MM.1S (cell line): Measurements from ENCODE around the gene ISYNA1.
A peak's percentile ranks its signal among the peaks of the same experiment; 100 is the strongest.

Experiments
- DNase-seq: peaks from one replicate; pipeline ENCODE4 v3.0.0-alpha.2; 2015
- H2AFZ ChIP-seq: fragments of 300-600 bp; sonication (generic); 2 replicates; pipeline ENCODE4 v1.6.0; 2016; ENCODE audit warnings: antibody characterized with exemption, low read length
- H3F3A ChIP-seq: fragments of 300-600 bp; sonication (generic); 2 replicates; pipeline ENCODE4 v1.6.1; 2016; ENCODE audit warnings: mild to moderate bottlenecking, antibody characterized with exemption, low read length, moderate library complexity, mixed read lengths; ENCODE audit not compliant: insufficient read depth
- H3K27ac ChIP-seq: fragments of 300-600 bp; sonication (generic); 2 replicates; pipeline ENCODE4 v1.5.1; 2016; ENCODE audit warnings: mild to moderate bottlenecking, low read length
- H3K27me3 ChIP-seq: fragments of 300-600 bp; sonication (generic); replicated peaks from 2 replicates; pipeline ENCODE4 v1.6.0; 2016; ENCODE audit warnings: low read length; ENCODE audit not compliant: insufficient read depth
- H3K36me3 ChIP-seq: fragments of 300-600 bp; sonication (generic); replicated peaks from 2 replicates; pipeline ENCODE4 v1.6.1; 2016; ENCODE audit warnings: mild to moderate bottlenecking, low read length, mixed read lengths; ENCODE audit not compliant: insufficient read depth
- H3K4me1 ChIP-seq: fragments of 300-600 bp; sonication (generic); 2 replicates; pipeline ENCODE4 v1.6.1; 2016; ENCODE audit warnings: low read length, mixed read lengths
- H3K4me2 ChIP-seq: fragments of 300-600 bp; sonication (generic); 2 replicates; pipeline ENCODE4 v1.6.0; 2016; ENCODE audit warnings: low read depth, low read length
- H3K4me3 ChIP-seq: fragments of 300-600 bp; sonication (generic); 2 replicates; pipeline ENCODE4 v1.5.1; 2016; ENCODE audit warnings: low read length, mixed read lengths
- H3K79me2 ChIP-seq: fragments of 300-600 bp; sonication (generic); 2 replicates; pipeline ENCODE4 v1.6.1; 2016; ENCODE audit warnings: mixed run types, low read length, mixed read lengths
- H3K9ac ChIP-seq: fragments of 300-600 bp; sonication (generic); 2 replicates; pipeline ENCODE4 v1.6.1; 2016; ENCODE audit warnings: low read length, mixed read lengths
- H3K9me2 ChIP-seq: fragments of 300-600 bp; sonication (generic); replicated peaks from 2 replicates; pipeline ENCODE4 v1.6.1; 2016; ENCODE audit warnings: mild to moderate bottlenecking, low read length, mixed read lengths; ENCODE audit not compliant: insufficient read depth
- H3K9me3 ChIP-seq: fragments of 300-600 bp; sonication (generic); replicated peaks from 2 replicates; pipeline ENCODE4 v1.6.1; 2016; ENCODE audit warnings: mild to moderate bottlenecking, low read length, mixed read lengths; ENCODE audit not compliant: insufficient read depth
- H4K20me1 ChIP-seq: fragments of 300-600 bp; sonication (generic); 2 replicates; pipeline ENCODE4 v1.6.1; 2016; ENCODE audit warnings: mild to moderate bottlenecking, low read length, moderate library complexity, mixed read lengths; ENCODE audit not compliant: insufficient read depth
- EZH2 ChIP-seq: fragments of 300-600 bp; sonication (generic); optimal IDR thresholded peaks from 2 replicates; pipeline ENCODE3; 2017; ENCODE audit warnings: low read depth, mild to moderate bottlenecking, antibody characterized with exemption, low read length, mixed read lengths
- EZH2phosphoT487 ChIP-seq: fragments of 300-600 bp; sonication (generic); IDR thresholded peaks from 2 replicates; pipeline ENCODE4 v1.6.1; 2018; ENCODE audit warnings: antibody characterized with exemption, low read length
- TF ChIP-seq, protein P1 (sequence below): fragments of 300-600 bp; sonication (generic); IDR thresholded peaks from 2 replicates; pipeline ENCODE4 v1.5.1; 2016; ENCODE audit warnings: antibody characterized with exemption, low read length, mixed read lengths

The ISYNA1 gene

DNA sequence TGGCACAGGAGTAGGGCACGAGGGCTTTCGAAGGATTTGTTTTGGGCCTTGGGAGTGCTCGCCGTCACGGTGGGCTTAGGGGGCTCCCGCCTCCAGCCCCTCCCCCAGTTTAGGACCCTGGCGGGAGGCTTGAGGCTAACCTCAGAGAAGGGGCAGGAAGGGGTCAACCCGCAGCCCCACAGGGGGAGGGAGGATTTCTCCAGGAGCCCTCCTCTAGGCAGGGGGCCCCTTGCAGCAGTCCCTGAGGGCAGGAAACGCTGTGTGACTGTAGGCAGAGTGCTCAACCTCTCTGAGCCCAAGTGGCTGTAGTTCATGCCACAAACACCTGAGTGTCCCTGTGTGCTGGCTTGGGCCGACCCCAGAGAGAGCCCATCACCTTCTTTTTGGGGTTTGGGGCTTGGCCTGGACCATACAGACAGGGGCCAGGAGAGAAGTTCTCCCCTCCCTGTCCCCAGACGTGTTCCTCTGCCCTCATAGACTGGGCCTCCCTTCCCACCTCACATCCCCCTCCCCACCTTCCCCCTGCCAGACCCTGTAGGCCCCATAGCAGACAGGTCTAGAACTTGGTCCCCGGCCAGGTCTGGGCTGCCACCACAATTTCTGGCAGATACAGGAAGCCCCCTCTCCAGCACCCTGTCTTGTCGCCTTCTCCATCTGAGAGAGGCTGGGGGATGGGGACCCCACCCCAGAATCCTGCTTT, 8.1 kb downstream of the ISYNA1 start:
- Histone ChIP-seq H3K4me1 (peaks cover 4% of the 10 kb centered on the region; the same call in 1 of the 2 replicates), H3K79me2 (no peaks in the 10 kb centered on the region), H2AFZ (peak overlapping the region; percentile 77; the same call in 1 of the 2 replicates), H3K4me3 (peak overlapping the region; percentile 68), H3K9ac (peak overlapping the region; percentile 56; the same call in 1 of the 2 replicates), H4K20me1 (no peaks in the 10 kb centered on the region), H3K27me3 (peaks cover 16% of the 10 kb centered on the region; the same call in 1 of the 2 replicates), H3K27ac (no peak overlapping the region), H3F3A (no peaks in the 10 kb centered on the region), H3K9me3 (no peaks in the 10 kb centered on the region), H3K36me3 (no peaks in the 10 kb centered on the region), H3K4me2 (peak overlapping the region; percentile 97), H3K9me2 (no peaks in the 10 kb centered on the region)
- DNase-seq = no peak
- no peak for TF ChIP-seq EZH2phosphoT487
- TF ChIP-seq, protein P1, sequence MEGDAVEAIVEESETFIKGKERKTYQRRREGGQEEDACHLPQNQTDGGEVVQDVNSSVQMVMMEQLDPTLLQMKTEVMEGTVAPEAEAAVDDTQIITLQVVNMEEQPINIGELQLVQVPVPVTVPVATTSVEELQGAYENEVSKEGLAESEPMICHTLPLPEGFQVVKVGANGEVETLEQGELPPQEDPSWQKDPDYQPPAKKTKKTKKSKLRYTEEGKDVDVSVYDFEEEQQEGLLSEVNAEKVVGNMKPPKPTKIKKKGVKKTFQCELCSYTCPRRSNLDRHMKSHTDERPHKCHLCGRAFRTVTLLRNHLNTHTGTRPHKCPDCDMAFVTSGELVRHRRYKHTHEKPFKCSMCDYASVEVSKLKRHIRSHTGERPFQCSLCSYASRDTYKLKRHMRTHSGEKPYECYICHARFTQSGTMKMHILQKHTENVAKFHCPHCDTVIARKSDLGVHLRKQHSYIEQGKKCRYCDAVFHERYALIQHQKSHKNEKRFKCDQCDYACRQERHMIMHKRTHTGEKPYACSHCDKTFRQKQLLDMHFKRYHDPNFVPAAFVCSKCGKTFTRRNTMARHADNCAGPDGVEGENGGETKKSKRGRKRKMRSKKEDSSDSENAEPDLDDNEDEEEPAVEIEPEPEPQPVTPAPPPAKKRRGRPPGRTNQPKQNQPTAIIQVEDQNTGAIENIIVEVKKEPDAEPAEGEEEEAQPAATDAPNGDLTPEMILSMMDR = no peak
- no peak for TF ChIP-seq EZH2

DNA sequence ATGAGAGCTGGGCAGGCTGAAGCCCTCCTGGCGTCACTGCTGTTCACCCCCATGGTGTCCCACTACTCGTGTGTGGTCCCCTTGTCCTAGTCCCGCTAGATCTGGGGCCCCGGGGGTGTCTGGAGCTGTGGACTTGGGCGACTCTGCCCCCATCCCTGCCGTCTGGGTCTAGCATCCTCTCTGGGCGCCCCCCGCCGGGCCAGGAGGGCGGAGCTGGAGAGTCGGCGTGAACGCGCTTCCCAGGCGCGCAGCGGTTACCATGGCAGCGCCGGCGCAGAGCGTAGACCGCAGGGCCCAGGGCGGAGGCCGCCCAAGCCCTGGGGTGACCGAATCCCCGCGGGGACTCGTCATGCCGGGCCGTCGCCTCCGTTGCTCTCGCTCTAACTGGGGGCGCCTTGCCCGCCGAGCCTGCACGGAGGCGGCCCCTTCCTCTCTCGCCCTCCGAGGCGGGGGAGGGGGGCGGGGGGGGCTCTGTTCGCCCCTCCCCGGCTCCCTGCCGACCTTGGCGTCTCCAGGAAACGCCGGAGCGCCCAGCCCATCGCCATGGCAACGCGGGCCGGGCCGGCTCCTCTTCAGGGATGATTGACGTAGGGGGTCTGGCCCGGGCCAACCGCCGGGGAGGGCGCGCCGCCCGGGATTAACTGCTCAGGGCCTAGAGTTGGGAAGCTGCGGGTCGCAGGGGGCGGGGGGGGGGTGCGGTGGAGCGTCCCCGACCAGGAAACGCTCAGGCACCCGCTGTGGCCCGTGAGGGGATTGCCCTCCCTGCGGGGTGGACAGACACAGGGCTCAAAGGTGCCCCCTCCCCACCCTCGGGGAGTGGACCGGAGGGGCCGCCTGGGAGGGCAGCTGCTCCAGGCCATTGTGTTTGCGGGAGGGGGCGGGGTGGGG, 8.9 kb downstream of the ISYNA1 start:
- H2AFZ ChIP-seq = peak overlapping the region; percentile 77
- no peaks in the 10 kb centered on the region for H3K36me3 ChIP-seq
- TF ChIP-seq EZH2 = no peak
- TF ChIP-seq, protein P1 = no peak
- no peak for TF ChIP-seq EZH2phosphoT487
- no peaks in the 10 kb centered on the region for H3K79me2 ChIP-seq
- no peaks in the 10 kb centered on the region for H3K9me2 ChIP-seq
- H3K9me3 ChIP-seq = no peaks in the 10 kb centered on the region
- H4K20me1 ChIP-seq = no peaks in the 10 kb centered on the region
- H3K4me1 ChIP-seq = peaks cover 4% of the 10 kb centered on the region; the same call in 1 of the 2 replicates
- H3K27ac ChIP-seq = no peak overlapping the region
- H3K4me2 ChIP-seq = peak overlapping the region; percentile 97
- H3K4me3 ChIP-seq = peak overlapping the region; percentile 68
- H3K9ac ChIP-seq = peak overlapping the region; percentile 56; the same call in 1 of the 2 replicates
- no peaks in the 10 kb centered on the region for H3F3A ChIP-seq
- peak; percentile 77 for DNase-seq
- peaks cover 10% of the 10 kb centered on the region; the same call in 1 of the 2 replicates for H3K27me3 ChIP-seq

DNA sequence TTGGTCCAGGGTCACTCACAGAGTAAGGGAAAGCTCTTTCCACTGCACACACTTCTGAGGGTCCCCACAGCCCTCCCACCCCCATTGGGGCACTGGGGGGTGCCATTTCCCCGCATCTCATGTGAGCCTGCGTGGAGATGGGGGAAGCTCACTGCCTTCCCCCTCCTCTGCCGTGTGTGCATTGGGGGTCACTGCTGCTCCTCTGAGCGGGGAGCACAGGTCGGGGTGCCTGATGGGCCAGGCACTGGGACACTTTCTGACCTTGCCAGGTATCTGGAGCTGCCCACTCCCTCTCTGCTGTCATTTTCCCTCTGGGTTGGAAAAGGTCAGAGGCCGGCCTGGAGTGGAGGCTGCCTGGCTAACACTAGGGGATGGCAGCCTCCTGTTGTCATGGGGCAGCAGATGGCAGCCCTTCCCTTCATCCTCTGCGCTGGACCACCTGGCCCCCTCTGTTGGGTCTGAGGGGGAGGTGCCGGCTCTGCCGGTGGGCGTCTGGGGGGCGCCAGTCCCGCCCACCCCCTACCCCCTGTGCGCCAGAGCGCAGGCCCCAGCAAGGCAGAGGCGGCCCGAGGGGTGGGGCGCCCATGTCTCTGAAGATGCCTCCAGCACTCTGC, 9.7 kb downstream of the ISYNA1 start:
- TF ChIP-seq EZH2 (no peak), EZH2phosphoT487 (no peak)
- TF ChIP-seq, protein P1 = no peak
- no peaks in the 10 kb centered on the region for H3K9me2 ChIP-seq
- peaks cover 7% of the 10 kb centered on the region; the same call in 1 of the 2 replicates for H3K27me3 ChIP-seq
- no peaks in the 10 kb centered on the region for H3F3A ChIP-seq
- no peak for DNase-seq
- H3K4me1 ChIP-seq = peaks cover 4% of the 10 kb centered on the region; the same call in 1 of the 2 replicates
- no peak overlapping the region for H2AFZ ChIP-seq
- no peaks in the 10 kb centered on the region for H4K20me1 ChIP-seq
- no peaks in the 10 kb centered on the region for H3K79me2 ChIP-seq
- no peak overlapping the region for H3K9ac ChIP-seq
- H3K36me3 ChIP-seq = no peaks in the 10 kb centered on the region
- peak overlapping the region; percentile 97; the same call in 1 of the 2 replicates for H3K4me2 ChIP-seq
- H3K9me3 ChIP-seq = no peaks in the 10 kb centered on the region
- no peak overlapping the region for H3K27ac ChIP-seq
- no peak overlapping the region for H3K4me3 ChIP-seq
